DND-41 (cell line): ENCODE data around the gene RFX2.

Experiments
- ATAC-seq: fragments of 200-7000 bp; cut with Tn5 transposase; 3 replicates; pipeline ENCODE4 v1.9.1; 2021; ENCODE audit warnings: low read depth; ENCODE audit not compliant: insufficient read depth
- DNase-seq: peaks from one replicate; pipeline ENCODE4 v3.0.0-alpha.2; 2020
- H2AFZ ChIP-seq: 2 replicates; pipeline ENCODE4 v1.6.0; 2012; ENCODE audit warnings: low read depth, low read length
- H3K27ac ChIP-seq: 2 replicates; pipeline ENCODE4 v1.5.1; 2012; ENCODE audit warnings: low read length, inconsistent platforms
- H3K27me3 ChIP-seq: fragments of 200-600 bp; sonication (generic); 2 replicates; pipeline ENCODE4 v1.6.0; 2012; ENCODE audit warnings: low read length, mild to moderate bottlenecking, inconsistent platforms; ENCODE audit not compliant: insufficient read depth, poor library complexity
- H3K36me3 ChIP-seq: 2 replicates; pipeline ENCODE4 v1.5.1; 2012; ENCODE audit warnings: low read length, inconsistent platforms; ENCODE audit not compliant: insufficient read depth
- H3K4me1 ChIP-seq: 2 replicates; pipeline ENCODE4 v1.5.1; 2012; ENCODE audit warnings: mild to moderate bottlenecking, low read length; ENCODE audit not compliant: insufficient read depth
- H3K4me2 ChIP-seq: 2 replicates; pipeline ENCODE4 v1.6.0; 2012; ENCODE audit warnings: mild to moderate bottlenecking, moderate library complexity, low read length, inconsistent platforms; ENCODE audit not compliant: insufficient read depth
- H3K4me3 ChIP-seq, 2 experiments: fragments of 200-600 bp in 1 of 2; shearing (Covaris generic) in 1 of 2; 2 replicates each; pipeline ENCODE4 v1.5.1; 2012 to 2016; ENCODE audit warnings: inconsistent platforms in 2 of 2, low read length in 2 of 2, mild to moderate bottlenecking in 2 of 2, low read depth in 1 of 2, moderate library complexity in 1 of 2
- H3K79me2 ChIP-seq: 2 replicates; pipeline ENCODE4 v1.6.0; 2012; ENCODE audit warnings: low read length, inconsistent platforms; ENCODE audit not compliant: insufficient read depth
- H3K9ac ChIP-seq: 2 replicates; pipeline ENCODE4 v1.6.0; 2012; ENCODE audit warnings: low read depth, mild to moderate bottlenecking, inconsistent platforms, low read length, moderate library complexity
- H3K9me3 ChIP-seq: 2 replicates; pipeline ENCODE4 v1.5.1; 2012; ENCODE audit warnings: low read length, moderate library complexity, mild to moderate bottlenecking, inconsistent platforms; ENCODE audit not compliant: insufficient read depth, severe bottlenecking
- H4K20me1 ChIP-seq: 2 replicates; pipeline ENCODE4 v1.6.0; 2012; ENCODE audit warnings: low read length; ENCODE audit not compliant: insufficient read depth
- EZH2 ChIP-seq: IDR thresholded peaks from 3 replicates; pipeline ENCODE4 v1.6.1; 2012; ENCODE audit warnings: borderline replicate concordance, low read depth, mild to moderate bottlenecking, moderate library complexity, low read length, inconsistent platforms; ENCODE audit not compliant: severe bottlenecking
- TF ChIP-seq, protein P1 (sequence below): IDR thresholded peaks from 2 replicates; pipeline ENCODE4 v1.5.1; 2012; ENCODE audit warnings: borderline replicate concordance, low read length, moderate library complexity, mild to moderate bottlenecking; ENCODE audit not compliant: poor library complexity, severe bottlenecking; ENCODE audit errors: extremely low read depth

The RFX2 gene

GRCh38 chr19:6100284-6100915 is 9.9 kb downstream of the RFX2 start:
- TF ChIP-seq, protein P1, sequence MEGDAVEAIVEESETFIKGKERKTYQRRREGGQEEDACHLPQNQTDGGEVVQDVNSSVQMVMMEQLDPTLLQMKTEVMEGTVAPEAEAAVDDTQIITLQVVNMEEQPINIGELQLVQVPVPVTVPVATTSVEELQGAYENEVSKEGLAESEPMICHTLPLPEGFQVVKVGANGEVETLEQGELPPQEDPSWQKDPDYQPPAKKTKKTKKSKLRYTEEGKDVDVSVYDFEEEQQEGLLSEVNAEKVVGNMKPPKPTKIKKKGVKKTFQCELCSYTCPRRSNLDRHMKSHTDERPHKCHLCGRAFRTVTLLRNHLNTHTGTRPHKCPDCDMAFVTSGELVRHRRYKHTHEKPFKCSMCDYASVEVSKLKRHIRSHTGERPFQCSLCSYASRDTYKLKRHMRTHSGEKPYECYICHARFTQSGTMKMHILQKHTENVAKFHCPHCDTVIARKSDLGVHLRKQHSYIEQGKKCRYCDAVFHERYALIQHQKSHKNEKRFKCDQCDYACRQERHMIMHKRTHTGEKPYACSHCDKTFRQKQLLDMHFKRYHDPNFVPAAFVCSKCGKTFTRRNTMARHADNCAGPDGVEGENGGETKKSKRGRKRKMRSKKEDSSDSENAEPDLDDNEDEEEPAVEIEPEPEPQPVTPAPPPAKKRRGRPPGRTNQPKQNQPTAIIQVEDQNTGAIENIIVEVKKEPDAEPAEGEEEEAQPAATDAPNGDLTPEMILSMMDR, result no peak
- no peak for TF ChIP-seq EZH2
- no peak overlapping the region for H2AFZ ChIP-seq
- no peaks in the 10 kb centered on the region for H3K4me1 ChIP-seq
- no peak overlapping the region for H3K4me3 ChIP-seq
- H3K36me3 ChIP-seq, result no peaks in the 10 kb centered on the region
- no peak overlapping the region for H3K27ac ChIP-seq
- H3K9me3 ChIP-seq, result no peaks in the 10 kb centered on the region
- no peak for DNase-seq
- no peak for ATAC-seq
- peaks cover 4% of the 10 kb centered on the region; the same call in 1 of the 2 replicates for H4K20me1 ChIP-seq
- no peak overlapping the region for H3K9ac ChIP-seq
- no peak overlapping the region for H3K4me2 ChIP-seq
- peaks cover 4% of the 10 kb centered on the region; the same call in 1 of the 2 replicates for H3K79me2 ChIP-seq
- no peaks in the 10 kb centered on the region for H3K27me3 ChIP-seq

DNA sequence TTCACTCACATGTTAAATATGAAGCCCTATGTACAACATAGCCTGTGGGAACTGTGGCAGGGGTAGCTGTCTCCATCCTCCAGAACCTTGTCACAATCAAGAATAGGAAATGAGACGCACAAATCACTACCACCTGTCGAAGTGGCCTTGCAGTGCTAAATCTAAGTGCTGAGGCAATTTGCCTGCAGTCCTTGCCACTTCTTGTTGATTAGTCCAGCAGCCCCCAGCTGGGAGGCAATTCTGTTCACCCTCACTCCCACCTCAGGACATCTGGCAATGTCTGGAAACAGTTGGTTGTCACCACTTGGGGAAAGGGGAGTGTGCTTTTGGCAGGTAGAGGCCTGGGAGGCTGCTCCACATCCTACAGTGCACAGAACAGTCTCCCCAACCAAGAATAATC is 10.7 kb downstream of the RFX2 start:
- ATAC-seq (no peak), DNase-seq (no peak)
- Histone ChIP-seq H3K4me1 (no peaks in the 10 kb centered on the region), H3K9me3 (no peaks in the 10 kb centered on the region), H3K4me2 (no peak overlapping the region), H3K79me2 (peaks cover 4% of the 10 kb centered on the region; the same call in 1 of the 2 replicates), H2AFZ (no peak overlapping the region), H4K20me1 (peaks cover 4% of the 10 kb centered on the region; the same call in 1 of the 2 replicates), H3K36me3 (no peaks in the 10 kb centered on the region), H3K9ac (no peak overlapping the region), H3K4me3 (no peak overlapping the region), H3K27ac (no peak overlapping the region), H3K27me3 (no peaks in the 10 kb centered on the region)
- TF ChIP-seq, protein P1, result no peak
- TF ChIP-seq EZH2, result no peak

DNA sequence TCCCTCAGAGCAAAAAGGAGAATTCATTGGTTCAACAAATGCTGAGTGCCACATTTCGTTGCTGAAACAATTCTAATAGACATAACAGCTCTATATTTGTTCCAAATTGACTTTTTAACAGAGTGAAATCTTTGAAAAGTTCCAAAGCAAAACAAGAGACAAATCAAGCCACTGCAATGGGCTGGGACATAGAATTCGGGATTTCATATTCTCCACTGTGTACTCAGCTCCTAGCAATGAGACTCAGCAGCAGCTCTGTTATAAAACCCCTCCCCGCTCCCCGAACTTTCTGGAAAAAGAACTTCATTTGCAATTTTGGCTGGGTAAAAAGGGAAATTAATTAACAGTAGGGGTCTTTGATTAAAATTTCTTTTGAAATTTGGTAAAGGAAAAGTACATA is 11.3 kb downstream of the RFX2 start:
- H3K4me1 ChIP-seq, result no peaks in the 10 kb centered on the region
- DNase-seq, result no peak
- H3K27me3 ChIP-seq, result no peaks in the 10 kb centered on the region
- TF ChIP-seq EZH2, result no peak
- TF ChIP-seq, protein P1, result no peak
- no peaks in the 10 kb centered on the region for H3K9me3 ChIP-seq
- peaks cover 4% of the 10 kb centered on the region; the same call in 1 of the 2 replicates for H3K79me2 ChIP-seq
- no peak overlapping the region for H3K9ac ChIP-seq
- no peak overlapping the region for H2AFZ ChIP-seq
- H3K36me3 ChIP-seq, result no peaks in the 10 kb centered on the region
- ATAC-seq, result no peak
- H3K4me3 ChIP-seq, result no peak overlapping the region
- H3K27ac ChIP-seq, result no peak overlapping the region
- H3K4me2 ChIP-seq, result no peak overlapping the region
- H4K20me1 ChIP-seq, result peaks cover 4% of the 10 kb centered on the region; the same call in 1 of the 2 replicates
